GM12878 (cell line): ENCODE results near the gene GRIP2. TPM values are rescaled to one million over a fixed set of nuclear protein-coding genes. Genes with fewer than 3 reads are reported as not detected.

Experiments used
- ATAC-seq: fragments of 200-7000 bp; cut with Tn5 transposase; 3 replicates; pipeline ENCODE4 v1.9.1; 2020; ENCODE audit warnings: mild to moderate bottlenecking, moderate library complexity
- BruUV-seq: library from RNA; stranded (reverse); fragments of 400-500 nt; replicated peaks from 2 replicates; lab custom pipeline; 2021; lab: Mats Ljungman, UMichigan
- CTCF ChIA-PET: fragments of 300-600 bp; sonication (Branson Sonifier 250); formaldehyde crosslinking; extraction: SDS; loops from one replicate; lab custom pipeline; 2021; ENCODE audit warnings: inconsistent platforms; lab: Yijun Ruan, JAX
- POLR2A ChIA-PET: fragments of 350-600 bp; formaldehyde crosslinking; extraction: SDS; loops from one replicate; lab custom pipeline; 2021; ENCODE audit warnings: inconsistent platforms; lab: Charles Lee
- RAD21 ChIA-PET: fragments of 300-600 bp; sonication (Branson Sonifier 250); formaldehyde crosslinking; loops from one replicate; lab custom pipeline; 2023; ENCODE audit warnings: antibody characterized with exemption; ENCODE audit not compliant: unreplicated experiment; lab: Charles Lee
- SMC1A ChIA-PET: fragments of 300-600 bp; sonication (Branson Sonifier 250); formaldehyde crosslinking; loops from one replicate; lab custom pipeline; 2023; ENCODE audit not compliant: unreplicated experiment, uncharacterized antibody; lab: Charles Lee
- DNase-seq: peaks from one replicate; pipeline ENCODE4 v3.0.0-alpha.2; 2011; ENCODE audit warnings: low read depth, low spot score
- FAIRE-seq: peaks from 3 replicates; lab custom pipeline; 2011; peaks lifted over from hg19 to GRCh38; lab: Jason Lieb, UNC
- H2AFZ ChIP-seq: 2 replicates; pipeline ENCODE4 v1.6.0; 2011; ENCODE audit warnings: low read depth, low read length, control low read depth; ENCODE audit not compliant: control insufficient read depth
- H3K27ac ChIP-seq: 2 replicates; pipeline ENCODE4 v1.5.1; 2011; ENCODE audit warnings: control low read depth; ENCODE audit not compliant: control insufficient read depth, insufficient read depth
- H3K27me3 ChIP-seq, 2 experiments: replicated peaks in 1 of 2; 2 replicates each; pipeline versions ENCODE4 v1.6.0 to v1.6.1; 2011; ENCODE audit warnings: low read length in 1 of 2; ENCODE audit not compliant: control insufficient read depth in 2 of 2, insufficient read depth in 2 of 2
- H3K36me3 ChIP-seq, 2 experiments: 2 replicates each; pipeline ENCODE4 v1.5.1; 2011; ENCODE audit warnings: low read length in 1 of 2; ENCODE audit not compliant: control insufficient read depth in 2 of 2, insufficient read depth in 2 of 2
- H3K4me1 ChIP-seq: 2 replicates; pipeline ENCODE4 v1.6.1; 2011; ENCODE audit warnings: mild to moderate bottlenecking, low read length, moderate library complexity, mixed read lengths; ENCODE audit not compliant: control insufficient read depth, insufficient read depth
- H3K4me2 ChIP-seq: 2 replicates; pipeline ENCODE4 v1.6.0; 2011; ENCODE audit warnings: control low read depth; ENCODE audit not compliant: control insufficient read depth, insufficient read depth
- H3K4me3 ChIP-seq: fragments of 200-600 bp; sonication (generic); 2 replicates; pipeline ENCODE4 v1.5.1; 2016
- H3K79me2 ChIP-seq: 2 replicates; pipeline ENCODE4 v1.6.0; 2011; ENCODE audit warnings: low read length; ENCODE audit not compliant: control insufficient read depth, insufficient read depth
- H3K9ac ChIP-seq: 2 replicates; pipeline ENCODE4 v1.8.0; 2011; ENCODE audit warnings: low read length, control low read depth, mixed read lengths; ENCODE audit not compliant: control insufficient read depth, insufficient read depth
- H3K9me3 ChIP-seq: replicated peaks from 3 replicates; pipeline ENCODE4 v1.5.1; 2011; ENCODE audit warnings: mild to moderate bottlenecking, low read length; ENCODE audit not compliant: control insufficient read depth, insufficient read depth
- H4K20me1 ChIP-seq: 2 replicates; pipeline ENCODE4 v1.6.0; 2011; ENCODE audit not compliant: control insufficient read depth, insufficient read depth
- BCL3 ChIP-seq: IDR thresholded peaks from 2 replicates; pipeline ENCODE4 v1.6.1; 2011; ENCODE audit warnings: borderline replicate concordance, low read depth, mild to moderate bottlenecking, moderate library complexity, low read length; ENCODE audit not compliant: insufficient read depth, poor library complexity, severe bottlenecking
- BMI1 ChIP-seq: fragments of 450-650 bp; IDR thresholded peaks from 2 replicates; pipeline ENCODE4 v1.6.1; 2016; ENCODE audit warnings: mild to moderate bottlenecking, moderate library complexity, borderline replicate concordance
- EGR1 ChIP-seq, 2 experiments: IDR thresholded peaks; 1 replicate in 1 of 2; 2 replicates in 1 of 2; pipeline ENCODE4 v1.6.1; 2011 to 2012; ENCODE audit warnings: low read depth in 2 of 2, low read length in 2 of 2, borderline replicate concordance in 1 of 2, mild to moderate bottlenecking in 1 of 2, moderate library complexity in 1 of 2
- EP300 ChIP-seq, 2 experiments: fragments of 150-350 bp in 1 of 2; IDR thresholded peaks; 2 replicates each; pipeline ENCODE4 v1.6.1; 2011 to 2012; ENCODE audit warnings: low read depth in 2 of 2, low read length in 2 of 2, borderline replicate concordance in 1 of 2, improper control_type of control experiment in 1 of 2, inconsistent platforms in 1 of 2; ENCODE audit not compliant: control insufficient read depth in 1 of 2
- GABPA ChIP-seq: IDR thresholded peaks from 2 replicates; pipeline ENCODE4 v1.6.1; 2014; ENCODE audit warnings: antibody characterized with exemption, low read depth, mild to moderate bottlenecking, inconsistent platforms
- HDAC2 ChIP-seq: fragments of 200-600 bp; sonication (generic); IDR thresholded peaks from 2 replicates; pipeline ENCODE4 v1.6.1; 2017
- KLF5 ChIP-seq: fragments of 450-650 bp; IDR thresholded peaks from 2 replicates; pipeline ENCODE4 v1.6.1; 2014; ENCODE audit warnings: mild to moderate bottlenecking; ENCODE audit not compliant: partially characterized antibody
- RCOR1 ChIP-seq: conservative IDR thresholded peaks from 2 replicates; pipeline ENCODE4 v1.6.1; 2012; ENCODE audit warnings: low read depth, low read length, improper control_type of control experiment
- SKIL ChIP-seq: fragments of 450-650 bp; IDR thresholded peaks from 2 replicates; pipeline ENCODE4 v1.6.1; 2017; ENCODE audit warnings: mild to moderate bottlenecking, low read depth, inconsistent platforms; ENCODE audit not compliant: poor library complexity, severe bottlenecking
- SMAD5 ChIP-seq: IDR thresholded peaks from 2 replicates; pipeline ENCODE4 v1.6.1; 2016; ENCODE audit warnings: antibody characterized with exemption, low read depth
- SMARCA5 ChIP-seq: fragments of 450-650 bp; IDR thresholded peaks from 2 replicates; pipeline ENCODE4 v1.6.1; 2017; ENCODE audit warnings: mild to moderate bottlenecking
- SREBF2 ChIP-seq: IDR thresholded peaks from 2 replicates; pipeline ENCODE4 v1.6.1; 2012; ENCODE audit warnings: mild to moderate bottlenecking, low read length
- ZBTB40 ChIP-seq: fragments of 450-650 bp; IDR thresholded peaks from 2 replicates; pipeline ENCODE4 v1.6.1; 2016; ENCODE audit warnings: mild to moderate bottlenecking, moderate library complexity, borderline replicate concordance
- WGBS: methylation state at CpG from one replicate; pipeline ENCODE4 v1.1.6; 2016; ENCODE audit warnings: low lambda C conversion rate; ENCODE audit not compliant: insufficient replicate concordance, insufficient coverage; ENCODE audit errors: missing lambda C conversion rate; 5-methylcytosine and 5-hydroxymethylcytosine counted together
- in situ Hi-C: fragments of 300-500 bp; cut with MboI; formaldehyde crosslinking; loops from 9 replicates; pipeline ENCODE4 v1.14.3; 2018; ENCODE audit warnings: mixed read lengths
- intact Hi-C: fragments of 100-400 bp; cut with micrococcal nuclease; formaldehyde crosslinking; loops from one replicate; pipeline ENCODE4 v1.14.2; 2022; ENCODE audit not compliant: unreplicated experiment
- polyA plus RNA-seq, 11 experiments: library from polyadenylated mRNA; depleted of rRNA in 4 of 11; unstranded in 6 of 11; stranded (reverse) in 5 of 11; fragments of >200 nt; fragmentation: Nextera tagmentation in 4 of 11; fragmentation: Illumina TruSeq in 1 of 11; extraction: Ambion mirVana in 4 of 11; extraction: Trizol in 1 of 11; gene quantifications; 1 replicate in 1 of 11; 2 replicates in 10 of 11; pipeline versions ENCODE4 v1.2.1 to v1.2.3, GENCODE V29; 2011 to 2016; ENCODE audit warnings: inconsistent platforms in 2 of 11, missing spikeins in 2 of 11, low read depth in 1 of 11
- total RNA-seq, 4 experiments: library from RNA; depleted of rRNA in 3 of 4; stranded (reverse); fragments of >200 nt in 3 of 4; fragmentation: Illumina TruSeq in 1 of 4; extraction: Trizol in 1 of 4; gene quantifications; 2 replicates each; pipeline versions ENCODE4 v1.2.1 to v1.2.3, GENCODE V29; 2013 to 2021

Gene GRIP2
- total and polyA plus RNA-seq, 10 of the 15 experiments (the other 5 are each of a cell fraction or from before 2014, with no cell fraction given) = not detected

- Histone ChIP-seq H3K9me3 (peaks cover 2% of the 10 kb centered on the region; the same call in 2 of the 3 replicates), H4K20me1 (no peaks in the 10 kb centered on the region), H3K4me1 (no peaks in the 10 kb centered on the region), H3K9ac (no peak overlapping the region), H3K27me3 (no peaks in the 10 kb centered on the region), H3K79me2 (no peaks in the 10 kb centered on the region), H3K27ac (no peak overlapping the region), H3K36me3 (no peaks in the 10 kb centered on the region), H3K4me2 (no peak overlapping the region), H3K4me3 (no peak overlapping the region), H2AFZ (no peak overlapping the region)
- ChIA-PET CTCF (interaction anchor here (0.8 to 1.7 kb wide), 3 partner anchors 41 to 414 kb away, joined by 3 to 6 read pairs (median 4); no protein-coding TSS in a partner anchor), POLR2A (no interaction called here), SMC1A (interaction anchor here (2.4 kb wide), 1 partner anchor 275 kb away, joined by 9 read pairs; no protein-coding TSS in a partner anchor), RAD21 (no interaction called here)
- FAIRE-seq (no peak), DNase-seq (no peak), ATAC-seq (no peak)
- WGBS = 18% methylated on average over 14 of the region's 15 CpGs
- intact Hi-C loops (loop anchor here (10.0 kb wide), 1 partner anchor 128 kb away; no protein-coding TSS in a partner anchor), in situ Hi-C loops (no loop called here)
- BruUV-seq = no TSS peak
- TF ChIP-seq BCL3 (no peak), SMAD5 (no peak), ZBTB40 (no peak), BMI1 (no peak), SKIL (no peak), SREBF2 (no peak), EP300 (IDR thresholded peaks at IDR 0.05; ENCODE audit: borderline replicate concordance in 1 of 2, control insufficient read depth in 1 of 2, low read depth in 2 of 2, low read length in 2 of 2) (no peak), EGR1 (IDR thresholded peaks at IDR 0.05; ENCODE audit: borderline replicate concordance in 1 of 2, low read depth in 2 of 2, low read length in 2 of 2) (no peak), HDAC2 (no peak), SMARCA5 (no peak), GABPA (no peak), RCOR1 (no peak), KLF5 (no peak)
- TF ChIP-seq, all 136 proteins: peak for 0
These were observed 33.4 kb downstream of the GRIP2 start for GRCh38 chr3:14506626-14507304.
